B cell (primary cell): ENCODE measurements around the gene PREX1. TPM values are rescaled to one million over a fixed set of nuclear protein-coding genes. Genes with fewer than 3 reads are reported as not detected.

ENCODE experiments used
- ATAC-seq: fragments of 200-7000 bp; cut with Tn5 transposase; one replicate; pipeline ENCODE4 v1.10.0; 2021; ENCODE audit warnings: low read depth, mild to moderate bottlenecking, moderate number of reproducible peaks, moderate library complexity
- CTCF ChIA-PET: fragments of 350-600 bp; sonication (Branson Sonifier 250); formaldehyde crosslinking; loops from one replicate; lab custom pipeline; 2021; ENCODE audit warnings: antibody characterized with exemption, inconsistent platforms; lab: Charles Lee
- POLR2A ChIA-PET: fragments of 350-600 bp; sonication (Branson Sonifier 250); formaldehyde crosslinking; loops from one replicate; lab custom pipeline; 2021; ENCODE audit warnings: antibody characterized with exemption; lab: Charles Lee
- DNase-seq: peaks from one replicate; pipeline ENCODE4 v3.0.0; 2013
- H2AFZ ChIP-seq: 2 replicates; pipeline ENCODE4 v1.6.1; 2012; ENCODE audit warnings: mild to moderate bottlenecking, low read depth, low read length; ENCODE audit not compliant: insufficient read depth, poor library complexity, severe bottlenecking
- H3K27ac ChIP-seq, 2 donors: 1 replicate in 1 of 2; 2 replicates in 1 of 2; pipeline ENCODE4 v1.5.1; 2012 to 2013; ENCODE audit warnings: low read length in 2 of 2, mild to moderate bottlenecking in 2 of 2, moderate library complexity in 1 of 2
- H3K27me3 ChIP-seq, 4 experiments: fragments of 200-600 bp in 1 of 4; sonication (generic) in 1 of 4; replicated peaks in 1 of 4; 1 replicate in 2 of 4; 2 replicates in 2 of 4; pipeline versions ENCODE4 v1.6.1 to v1.7.0; 2013 to 2016; ENCODE audit warnings: low read length in 3 of 4, mild to moderate bottlenecking in 2 of 4, mixed read lengths in 1 of 4, moderate library complexity in 1 of 4; ENCODE audit not compliant: insufficient read depth in 4 of 4, control insufficient read depth in 3 of 4; ENCODE audit errors: control extremely low read depth in 1 of 4
- H3K36me3 ChIP-seq, 2 experiments: replicated peaks in 1 of 2; 1 replicate in 1 of 2; 2 replicates in 1 of 2; pipeline versions ENCODE4 v1.6.1 to v1.7.1; 2013; ENCODE audit warnings: low read length in 1 of 2; ENCODE audit not compliant: insufficient read depth in 2 of 2, control insufficient read depth in 1 of 2; ENCODE audit errors: control extremely low read depth in 1 of 2, extremely low read depth in 1 of 2
- H3K4me1 ChIP-seq, 2 donors: fragments of 200-600 bp in 1 of 2; sonication (generic) in 1 of 2; 1 replicate in 1 of 2; 2 replicates in 1 of 2; pipeline versions ENCODE4 v1.5.1 to v1.6.1; 2013 to 2017; ENCODE audit warnings: low read length in 2 of 2; ENCODE audit not compliant: control insufficient read depth in 2 of 2, insufficient read depth in 2 of 2
- H3K4me2 ChIP-seq: replicated peaks from 2 replicates; pipeline ENCODE3; 2012; ENCODE audit warnings: mild to moderate bottlenecking, low read depth, low read length; ENCODE audit not compliant: poor library complexity, severe bottlenecking
- H3K4me3 ChIP-seq, 5 experiments: fragments of 200-600 bp in 1 of 5; sonication (generic) in 1 of 5; 1 replicate in 3 of 5; 2 replicates in 2 of 5; pipeline versions ENCODE4 v1.5.1 to v1.7.0; 2011 to 2016; ENCODE audit warnings: low read length in 4 of 5, mild to moderate bottlenecking in 4 of 5, low read depth in 2 of 5, control low read depth in 1 of 5, moderate library complexity in 1 of 5; ENCODE audit not compliant: insufficient read depth in 1 of 5; ENCODE audit errors: control extremely low read depth in 1 of 5, extremely low read depth in 1 of 5
- H3K79me2 ChIP-seq: fragments of 200-600 bp; sonication (generic); one replicate; pipeline ENCODE4 v1.6.0; 2016; ENCODE audit warnings: low read length; ENCODE audit not compliant: control insufficient read depth, insufficient read depth
- H3K9ac ChIP-seq: fragments of 200-600 bp; sonication (generic); 2 replicates; pipeline ENCODE4 v1.6.1; 2017; ENCODE audit warnings: mild to moderate bottlenecking, low read length, moderate library complexity
- H3K9me3 ChIP-seq, 3 donors: one replicate each; pipeline versions ENCODE4 v1.6.1 to v1.7.1; 2013; ENCODE audit warnings: low read length in 2 of 3; ENCODE audit not compliant: control insufficient read depth in 2 of 3, insufficient read depth in 1 of 3; ENCODE audit errors: control extremely low read depth in 1 of 3
- H4K20me1 ChIP-seq: 2 replicates; pipeline ENCODE4 v1.6.0; 2012; ENCODE audit warnings: mild to moderate bottlenecking, low read length; ENCODE audit not compliant: insufficient read depth, control insufficient read depth, poor library complexity, severe bottlenecking
- H3K27ac Mint-ChIP-seq: one replicate; pipeline ENCODE4 v1.8.0; 2021; ENCODE audit warnings: mixed read lengths
- H3K27me3 Mint-ChIP-seq: one replicate; pipeline ENCODE4 v1.8.0; 2021; ENCODE audit warnings: mixed read lengths
- H3K4me1 Mint-ChIP-seq: one replicate; pipeline ENCODE4 v1.8.0; 2021; ENCODE audit warnings: mixed read lengths
- H3K4me3 Mint-ChIP-seq: one replicate; pipeline ENCODE4 v1.8.0; 2021; ENCODE audit warnings: mixed read lengths
- H3K9me3 Mint-ChIP-seq: one replicate; pipeline ENCODE4 v1.8.0; 2022; ENCODE audit warnings: mixed read lengths; ENCODE audit not compliant: insufficient read depth
- CTCF ChIP-seq: fragments of 200-600 bp; IDR thresholded peaks from one replicate; pipeline ENCODE4 v1.8.0; 2022; ENCODE audit warnings: antibody characterized with exemption, mild to moderate bottlenecking
- EZH2 ChIP-seq: IDR thresholded peaks from 2 replicates; pipeline ENCODE4 v1.6.1; 2012; ENCODE audit warnings: borderline replicate concordance, low read depth, mild to moderate bottlenecking, moderate library complexity, low read length; ENCODE audit not compliant: insufficient read depth, poor library complexity, severe bottlenecking
- WGBS: methylation state at CpG from one replicate; pipeline ENCODE4 v1.1.5; 2013; ENCODE audit warnings: missing lambda C conversion rate; ENCODE audit not compliant: insufficient coverage; 5-methylcytosine and 5-hydroxymethylcytosine counted together
- intact Hi-C: fragments of 100-400 bp; cut with micrococcal nuclease; formaldehyde crosslinking; loops from one replicate; pipeline ENCODE4 v1.10.0; 2022
- polyA plus RNA-seq: library from polyadenylated mRNA; depleted of rRNA; stranded (reverse); fragments of >200 nt; gene quantifications from 2 replicates; pipeline ENCODE4 v1.2.3, GENCODE V29; 2012
- total RNA-seq, 2 donors: library from RNA; stranded (reverse); fragments of 120-200 nt in 1 of 2; gene quantifications; 1 replicate in 1 of 2; 2 replicates in 1 of 2; pipeline versions ENCODE4 v1.2.3 to v1.2.4, GENCODE V29; 2013 to 2022

PREX1 gene
- total and polyA plus RNA-seq, 2 donors (not counting 1 experiment from before 2014, with no cell fraction given) = 79.1 to 99.4 TPM

DNA sequence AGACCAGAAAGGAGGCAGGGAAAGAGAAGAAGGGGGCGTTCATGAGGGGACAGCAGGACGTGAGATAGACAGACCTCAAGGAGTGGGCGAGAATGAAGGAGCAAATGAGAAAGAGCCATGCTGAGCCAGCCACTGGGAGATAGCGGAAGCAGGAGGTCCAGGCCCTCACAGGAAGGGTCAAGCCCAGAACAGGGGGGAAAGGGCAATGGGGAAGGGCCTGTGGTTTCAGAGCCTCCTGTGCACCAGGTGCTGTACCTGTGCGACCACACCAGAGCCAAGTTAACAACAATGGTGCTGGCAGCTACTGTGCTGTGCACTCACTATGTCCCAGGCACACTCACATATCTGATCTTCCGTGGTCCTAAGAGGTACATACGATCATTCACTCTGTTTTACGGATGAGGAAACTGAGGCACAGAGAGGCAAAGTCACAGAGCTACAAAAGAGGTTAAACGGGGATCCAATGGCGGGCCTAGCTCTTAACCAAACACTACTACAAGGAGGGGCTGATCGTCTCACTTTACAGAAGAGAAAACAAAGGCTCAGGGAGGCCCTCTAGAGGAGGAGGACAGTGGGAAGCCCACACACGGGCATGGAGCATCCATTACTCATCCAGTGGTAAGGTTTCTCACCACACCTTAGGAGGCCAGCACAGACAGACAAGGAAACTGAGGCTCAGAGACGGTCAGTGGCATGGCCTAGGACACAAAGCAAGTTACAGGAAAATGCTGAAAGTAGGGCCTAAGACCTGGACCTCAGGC lies 129.1 kb downstream of the PREX1 start:
- Histone ChIP-seq H3K36me3 (peaks cover 14 to 92% of the 10 kb centered on the region in 2 experiments), H3K4me2 (no peak overlapping the region), H3K9ac (no peak overlapping the region), H3K79me2 (peaks cover 56% of the 10 kb centered on the region), H3K4me3 (no peak overlapping the region), H3K4me1 (peaks cover 0 to 7% of the 10 kb centered on the region in 2 donors), H3K27ac (no peak overlapping the region), H3K27me3 (no peaks in the 10 kb centered on the region), H2AFZ (no peak overlapping the region), H4K20me1 (peaks cover 66% of the 10 kb centered on the region), H3K9me3 (no peaks in the 10 kb centered on the region)
- intact Hi-C loops = no loop called here
- ChIA-PET CTCF (interaction anchor here (1.7 kb wide), 1 partner anchor 11 kb away, joined by 4 read pairs; no protein-coding TSS in a partner anchor), POLR2A (no interaction called here)
- Mint-ChIP-seq H3K4me1 (peaks cover 6% of the 10 kb centered on the region), H3K4me3 (no peak overlapping the region), H3K27ac (no peak overlapping the region), H3K27me3 (no peaks in the 10 kb centered on the region), H3K9me3 (no peaks in the 10 kb centered on the region)
- no peak for DNase-seq
- WGBS = 94% methylated on average over 13 of the region's 13 CpGs
- no peak for ATAC-seq
- TF ChIP-seq EZH2 = no peak
- TF ChIP-seq CTCF = no peak

- H2AFZ ChIP-seq = no peak overlapping the region
- no peaks in the 10 kb centered on the region for H3K9me3 ChIP-seq
- H3K79me2 ChIP-seq = peaks cover 48% of the 10 kb centered on the region
- no peak for DNase-seq
- intact Hi-C loops = no loop called here
- H3K27me3 ChIP-seq = no peaks in the 10 kb centered on the region
- H3K4me3 ChIP-seq = no peak overlapping the region
- H3K36me3 ChIP-seq = peaks cover 14 to 87% of the 10 kb centered on the region in 2 experiments
- WGBS = 97% methylated on average over 8 of the region's 8 CpGs
- H3K27me3 Mint-ChIP-seq = no peaks in the 10 kb centered on the region
- H3K27ac ChIP-seq = no peak overlapping the region
- POLR2A ChIA-PET = no interaction called here
- no peak for ATAC-seq
- H3K27ac Mint-ChIP-seq = no peak overlapping the region
- H3K4me2 ChIP-seq = no peak overlapping the region
- TF ChIP-seq CTCF = no peak
- no peak for TF ChIP-seq EZH2
- CTCF ChIA-PET = interaction anchor here (1.2 to 1.8 kb wide), 4 partner anchors 12 to 179 kb away, joined by 3 to 4 read pairs (median 3); no protein-coding TSS in a partner anchor
- no peaks in the 10 kb centered on the region for H3K9me3 Mint-ChIP-seq
- H3K4me3 Mint-ChIP-seq = no peak overlapping the region
- H3K4me1 Mint-ChIP-seq = peaks cover 6% of the 10 kb centered on the region
- H3K9ac ChIP-seq = no peak overlapping the region
- H4K20me1 ChIP-seq = peaks cover 61% of the 10 kb centered on the region
- no peaks in the 10 kb centered on the region for H3K4me1 ChIP-seq
Measured at GRCh38 chr20:48697845-48698491, 129.8 kb downstream of the PREX1 start.
